Esophagus muscularis mucosa (tissue), 4 donors: ENCODE measurements around the gene PIP4K2B. TPM values are rescaled to one million over a fixed set of nuclear protein-coding genes. Genes with fewer than 3 reads are reported as not detected.

Experiments used
- DNase-seq: peaks from one replicate; pipeline ENCODE4 v3.0.0-alpha.2; 2017; ENCODE audit errors: extremely low spot score
- H3K27ac ChIP-seq, 4 donors: fragments of 200-600 bp; sonication (generic); replicated peaks in 1 of 4; 1 replicate in 3 of 4; 2 replicates in 1 of 4; pipeline ENCODE4 v1.5.1; 2016 to 2019; ENCODE audit warnings: mild to moderate bottlenecking in 1 of 4
- H3K27me3 ChIP-seq, 4 donors: fragments of 200-600 bp; sonication (generic); one replicate each; pipeline versions ENCODE4 v1.5.1 to v1.6.0; 2016 to 2019
- H3K36me3 ChIP-seq, 4 donors: fragments of 200-600 bp; sonication (generic); one replicate each; pipeline ENCODE4 v1.5.1; 2016 to 2019
- H3K4me1 ChIP-seq, 4 donors: fragments of 200-600 bp; sonication (generic); one replicate each; pipeline ENCODE4 v1.5.1; 2016 to 2019
- H3K4me3 ChIP-seq, 4 donors: fragments of 200-600 bp; sonication (generic); 1 replicate in 2 of 4; 2 replicates in 2 of 4; pipeline ENCODE4 v1.5.1; 2016 to 2019; ENCODE audit warnings: mild to moderate bottlenecking in 4 of 4, moderate library complexity in 1 of 4
- H3K9me3 ChIP-seq, 4 donors: fragments of 200-600 bp; sonication (generic); 1 replicate in 3 of 4; 2 replicates in 1 of 4; pipeline ENCODE4 v1.5.1; 2016 to 2019
- CTCF ChIP-seq, 3 experiments: fragments of 200-600 bp in 2 of 3; fragments of 450-650 bp in 1 of 3; sonication (generic) in 2 of 3; IDR thresholded peaks; one replicate each; pipeline ENCODE4 v1.5.1; 2017 to 2019; ENCODE audit warnings: antibody characterized with exemption in 3 of 3, mild to moderate bottlenecking in 2 of 3, moderate library complexity in 1 of 3
- EP300 ChIP-seq: sonication (generic); formaldehyde crosslinking; IDR thresholded peaks from one replicate; pipeline ENCODE4 v1.6.1; 2017; ENCODE audit warnings: antibody characterized with exemption
- POLR2A ChIP-seq: fragments of 450-650 bp; IDR thresholded peaks from one replicate; pipeline ENCODE4 v1.6.1; 2017; ENCODE audit warnings: antibody characterized with exemption, moderate library complexity, mild to moderate bottlenecking, low read depth
- POLR2AphosphoS5 ChIP-seq, 2 donors: sonication (generic); formaldehyde crosslinking; IDR thresholded peaks; one replicate each; pipeline ENCODE4 v1.6.1; 2017; ENCODE audit warnings: antibody characterized with exemption in 2 of 2
- WGBS: methylation state at CpG from one replicate; pipeline ENCODE4 v1.1.5; 2018; 5-methylcytosine and 5-hydroxymethylcytosine counted together
- intact Hi-C: fragments of 100-400 bp; cut with DNase I; formaldehyde crosslinking; loops from one replicate; pipeline ENCODE4 v1.15.1; 2023
- total RNA-seq, 4 donors: library from RNA; depleted of rRNA; stranded (reverse); fragments of >200 nt; gene quantifications; one replicate each; pipeline versions ENCODE4 v1.1.0 to v1.2.1, GENCODE V29; 2016

PIP4K2B gene
- total RNA-seq, 4 donors from 2014 or later = 39.5 to 72.1 (median 53.2) TPM

- no peak for DNase-seq
- no peak for TF ChIP-seq CTCF (IDR thresholded peaks at IDR 0.05)
- peaks cover 29 to 45% (median 42%) of the 10 kb centered on the region in 4 donors for H3K4me1 ChIP-seq
- no peaks in the 10 kb centered on the region for H3K27me3 ChIP-seq
- H3K27ac ChIP-seq = peak overlapping the region; percentile 97 to 100 (median 98)
- intact Hi-C loops = loop anchor here (5.0 to 10.0 kb wide), 2 partner anchors 42 to 64 kb away; partner anchors contain the start of gene CISD3
- WGBS = under 1% methylated on average over 41 of the region's 53 CpGs
- peak overlapping the region; percentile 78 to 95 (median 92) for H3K4me3 ChIP-seq
- no peaks in the 10 kb centered on the region for H3K9me3 ChIP-seq
- peaks cover 25 to 42% (median 32%) of the 10 kb centered on the region in 4 donors for H3K36me3 ChIP-seq
These were observed 499 bp downstream of the PIP4K2B start for GRCh38 chr17:38798614-38799500.

- TF ChIP-seq EP300 = no peak
- no peak for TF ChIP-seq POLR2A
- TF ChIP-seq POLR2AphosphoS5 (IDR thresholded peaks at IDR 0.05) = no peak
- no peak for TF ChIP-seq CTCF (IDR thresholded peaks at IDR 0.05)
- intact Hi-C loops = loop anchor here (5.0 to 10.0 kb wide), 2 partner anchors 41 to 63 kb away; partner anchors contain the start of gene CISD3
- DNase-seq = no peak
- peak overlapping the region; percentile 97 to 100 (median 98) for H3K27ac ChIP-seq
- 80% methylated on average over 6 of the region's 6 CpGs for WGBS
- peaks cover 14 to 37% (median 24%) of the 10 kb centered on the region in 4 donors for H3K36me3 ChIP-seq
- H3K27me3 ChIP-seq = no peaks in the 10 kb centered on the region
- no peaks in the 10 kb centered on the region for H3K9me3 ChIP-seq
- peak overlapping the region; percentile 78 to 95 (median 92) for H3K4me3 ChIP-seq
- H3K4me1 ChIP-seq = peaks cover 29 to 49% (median 42%) of the 10 kb centered on the region in 4 donors
These were observed 1.5 kb downstream of the PIP4K2B start for GRCh38 chr17:38797828-38798227.

GRCh38 chr17:38797158-38797490 is 2.2 kb downstream of the PIP4K2B start:
- Histone ChIP-seq H3K36me3 (peaks cover 7 to 36% (median 22%) of the 10 kb centered on the region in 4 donors), H3K9me3 (no peaks in the 10 kb centered on the region), H3K27me3 (no peaks in the 10 kb centered on the region), H3K27ac (peak overlapping the region; percentile 97 to 100 (median 98)), H3K4me3 (peak overlapping the region; percentile 78 to 95 (median 92)), H3K4me1 (peaks cover 29 to 49% (median 42%) of the 10 kb centered on the region in 4 donors)
- intact Hi-C loops = loop anchor here (5.0 to 10.0 kb wide), 2 partner anchors 40 to 62 kb away; partner anchors contain the start of gene CISD3
- DNase-seq = no peak
- TF ChIP-seq CTCF (IDR thresholded peaks at IDR 0.05) (no peak), EP300 (no peak), POLR2A (no peak), POLR2AphosphoS5 (IDR thresholded peaks at IDR 0.05) (no peak)
- WGBS = 63% methylated on average over 5 of the region's 5 CpGs

GRCh38 chr17:38796451-38797157 is 2.8 kb downstream of the PIP4K2B start:
- peak overlapping the region in 3 of 4 donors; percentile 78 to 93 (median 91) for H3K4me3 ChIP-seq
- no peaks in the 10 kb centered on the region for H3K27me3 ChIP-seq
- DNase-seq = no peak
- H3K27ac ChIP-seq = peak overlapping the region; percentile 97 to 100 (median 98)
- WGBS = 77% methylated on average over 5 of the region's 5 CpGs
- TF ChIP-seq POLR2A (no peak), POLR2AphosphoS5 (IDR thresholded peaks at IDR 0.05) (no peak), CTCF (IDR thresholded peaks at IDR 0.05) (no peak), EP300 (no peak)
- intact Hi-C loops = loop anchor here (5.0 to 10.0 kb wide), 2 partner anchors 39 to 62 kb away; partner anchors contain the start of gene CISD3
- H3K36me3 ChIP-seq = peaks cover 2 to 34% (median 18%) of the 10 kb centered on the region in 4 donors
- H3K9me3 ChIP-seq = no peaks in the 10 kb centered on the region
- H3K4me1 ChIP-seq = peaks cover 29 to 49% (median 42%) of the 10 kb centered on the region in 4 donors
